A549 (cell line): ENCODE measurements around the gene TEKT3. TPM values are rescaled to one million over a fixed set of nuclear protein-coding genes. Genes with fewer than 3 reads are reported as not detected.
A peak's percentile ranks its signal among the peaks of the same experiment; 100 is the strongest.

Experiments used
- ATAC-seq, 2 experiments: fragments of 200-7000 bp in 1 of 2; fragments of >200 bp in 1 of 2; cut with Nextera tagmentation in 1 of 2; cut with Tn5 transposase in 1 of 2; 3 replicates each; pipeline versions ENCODE4 v1.8.0 to v1.9.1; 2018 to 2020; ENCODE audit warnings: mild to moderate bottlenecking in 1 of 2, moderate library complexity in 1 of 2
- CTCF ChIA-PET: fragments of 300-600 bp; sonication (Branson Sonifier 250); formaldehyde crosslinking; extraction: SDS; loops from one replicate; lab custom pipeline; 2021; ENCODE audit warnings: antibody characterized with exemption, inconsistent platforms; lab: Yijun Ruan, JAX
- POLR2A ChIA-PET: fragments of 350-600 bp; formaldehyde crosslinking; extraction: SDS; loops from one replicate; lab custom pipeline; 2021; ENCODE audit warnings: antibody characterized with exemption, inconsistent platforms; lab: Yijun Ruan, JAX
- DNase-seq, 2 experiments: peaks; one replicate each; pipeline versions ENCODE4 v3.0.0 to v3.0.0-alpha.2; 2011 to 2016; ENCODE audit warnings: low read depth in 1 of 2, low spot score in 1 of 2
- FAIRE-seq: peaks from 2 replicates; lab custom pipeline; 2011; peaks lifted over from hg19 to GRCh38; lab: Jason Lieb, UNC
- H3K27ac ChIP-seq, 2 experiments: fragments of >200 bp; sonication (Bioruptor Twin); formaldehyde crosslinking; 3 replicates each; pipeline ENCODE4 v1.5.1; 2016 to 2017
- H3K4me1 ChIP-seq: fragments of >200 bp; sonication (Bioruptor Twin); formaldehyde crosslinking; 3 replicates; pipeline ENCODE4 v1.6.1; 2016
- H3K4me2 ChIP-seq: fragments of >200 bp; sonication (Bioruptor Twin); formaldehyde crosslinking; 3 replicates; pipeline ENCODE4 v1.6.1; 2016
- H3K4me3 ChIP-seq: fragments of >200 bp; sonication (Bioruptor Twin); formaldehyde crosslinking; 3 replicates; pipeline ENCODE4 v1.5.1; 2016
- H3K9me3 ChIP-seq: fragments of >200 bp; sonication (Bioruptor Twin); formaldehyde crosslinking; 3 replicates; pipeline ENCODE4 v1.6.1; 2016
- CBX2 ChIP-seq: fragments of 200-600 bp; sonication (generic); IDR thresholded peaks from 2 replicates; pipeline ENCODE4 v1.6.1; 2016; ENCODE audit warnings: low read depth, mild to moderate bottlenecking, borderline replicate concordance
- CEBPB ChIP-seq, 2 experiments: fragments of >200 bp in 1 of 2; sonication (Bioruptor Twin) in 1 of 2; formaldehyde crosslinking in 1 of 2; IDR thresholded peaks; 2 replicates each; pipeline ENCODE4 v1.6.1; 2012 to 2016
- EHF ChIP-seq: fragments of 250-450 bp; sonication (Bioruptor Pico); IDR thresholded peaks from 2 replicates; pipeline ENCODE4 v1.5.0; 2020; ENCODE audit warnings: mild to moderate bottlenecking
- EHMT2 ChIP-seq: fragments of 200-600 bp; sonication (generic); IDR thresholded peaks from 2 replicates; pipeline ENCODE4 v1.6.1; 2016; ENCODE audit warnings: antibody characterized with exemption, low read depth, mild to moderate bottlenecking, moderate library complexity
- EP300 ChIP-seq, 2 experiments: fragments of >200 bp; sonication (Bioruptor Twin); formaldehyde crosslinking; IDR thresholded peaks; 2 replicates in 1 of 2; 3 replicates in 1 of 2; pipeline ENCODE4 v1.6.1; 2016 to 2017
- ESRRA ChIP-seq: fragments of 150-350 bp; IDR thresholded peaks from 2 replicates; pipeline ENCODE4 v1.6.1; 2014; ENCODE audit warnings: mild to moderate bottlenecking, low read length, borderline replicate concordance
- GATA3 ChIP-seq: IDR thresholded peaks from 2 replicates; pipeline ENCODE4 v1.6.1; 2012; ENCODE audit warnings: borderline replicate concordance
- HDAC2 ChIP-seq: fragments of 200-600 bp; sonication (generic); IDR thresholded peaks from 2 replicates; pipeline ENCODE4 v1.6.1; 2016
- HEYL ChIP-seq: fragments of 250-450 bp; sonication (Bioruptor Pico); IDR thresholded peaks from 2 replicates; pipeline ENCODE4 v1.8.0; 2021; ENCODE audit warnings: mild to moderate bottlenecking, moderate library complexity
- MAFK ChIP-seq: fragments of 450-650 bp; IDR thresholded peaks from 2 replicates; pipeline ENCODE4 v1.6.1; 2014; ENCODE audit not compliant: partially characterized antibody
- MAZ ChIP-seq: fragments of 150-350 bp; IDR thresholded peaks from 2 replicates; pipeline ENCODE4 v1.6.1; 2014; ENCODE audit warnings: antibody characterized with exemption, low read depth, low read length, borderline replicate concordance
- NFE2L2 ChIP-seq: fragments of 150-350 bp; conservative IDR thresholded peaks from 2 replicates; pipeline ENCODE4 v1.6.1; 2014; ENCODE audit warnings: low read length
- NR3C1 ChIP-seq: fragments of >200 bp; sonication (Bioruptor Twin); formaldehyde crosslinking; IDR thresholded peaks from 3 replicates; pipeline ENCODE4 v1.6.1; 2017
- POLR2A ChIP-seq: IDR thresholded peaks from 2 replicates; pipeline ENCODE4 v1.6.1; 2012; ENCODE audit warnings: mild to moderate bottlenecking, low read length
- RARB ChIP-seq: fragments of 250-450 bp; sonication (Bioruptor Pico); IDR thresholded peaks from 2 replicates; pipeline ENCODE4 v1.8.0; 2021; ENCODE audit warnings: mild to moderate bottlenecking, moderate library complexity
- RCOR1 ChIP-seq: fragments of 150-350 bp; IDR thresholded peaks from 2 replicates; pipeline ENCODE4 v1.6.1; 2014; ENCODE audit warnings: antibody characterized with exemption, low read length, low read depth
- RFX5 ChIP-seq: fragments of 450-650 bp; IDR thresholded peaks from 2 replicates; pipeline ENCODE4 v1.7.1; 2014; ENCODE audit warnings: antibody characterized with exemption, mild to moderate bottlenecking, moderate library complexity
- SMC3 ChIP-seq: fragments of >200 bp; sonication (Bioruptor Twin); formaldehyde crosslinking; IDR thresholded peaks from 3 replicates; pipeline ENCODE4 v1.6.1; 2018; ENCODE audit warnings: inconsistent platforms
- TP53 ChIP-seq: fragments of 250-450 bp; sonication (Bioruptor Pico); IDR thresholded peaks from 2 replicates; pipeline ENCODE4 v1.5.0; 2021; ENCODE audit warnings: mild to moderate bottlenecking, moderate library complexity
- ZC3H11A ChIP-seq: fragments of 450-650 bp; IDR thresholded peaks from 2 replicates; pipeline ENCODE4 v1.6.1; 2014; ENCODE audit warnings: antibody characterized with exemption, mild to moderate bottlenecking
- ZFP36 ChIP-seq: fragments of 450-650 bp; IDR thresholded peaks from 2 replicates; pipeline ENCODE4 v1.6.1; 2014; ENCODE audit warnings: borderline replicate concordance; ENCODE audit not compliant: partially characterized antibody
- WGBS: methylation state at CpG from one replicate; pipeline ENCODE4 v1.1.6; 2017; ENCODE audit errors: missing lambda C conversion rate; 5-methylcytosine and 5-hydroxymethylcytosine counted together
- polyA plus RNA-seq, 4 experiments: library from polyadenylated mRNA; depleted of rRNA in 3 of 4; stranded (reverse); fragments of >200 nt; fragmentation: RNase III in 1 of 4; extraction: RNeasy Plus Mini Kit Qiagen cat#74134 plus additional on column Dnase treatment in 1 of 4; gene quantifications; 2 replicates in 3 of 4; 3 replicates in 1 of 4; pipeline ENCODE4 v1.2.3, GENCODE V29; 2011 to 2017
- TF ChIP-seq, protein P1 (sequence below): fragments of >200 bp; sonication (Bioruptor Twin); formaldehyde crosslinking; IDR thresholded peaks from 3 replicates; pipeline ENCODE4 v1.5.1; 2016
- TF ChIP-seq, protein P2 (sequence below): IDR thresholded peaks from 2 replicates; pipeline ENCODE4 v1.6.1; 2012
- TF ChIP-seq, protein P3 (sequence below): fragments of 200-600 bp; sonication (generic); IDR thresholded peaks from 2 replicates; pipeline ENCODE4 v1.6.1; 2016; ENCODE audit warnings: antibody characterized with exemption, mild to moderate bottlenecking, moderate library complexity
- TF ChIP-seq, protein P4 (sequence below): IDR thresholded peaks from 2 replicates; pipeline ENCODE4 v1.6.1; 2012; ENCODE audit warnings: low read depth, borderline replicate concordance

TEKT3 gene
- polyA plus RNA-seq, 2 of the 4 experiments (the other 2 are of a cell fraction): 0.17 to 0.21 TPM

DNA sequence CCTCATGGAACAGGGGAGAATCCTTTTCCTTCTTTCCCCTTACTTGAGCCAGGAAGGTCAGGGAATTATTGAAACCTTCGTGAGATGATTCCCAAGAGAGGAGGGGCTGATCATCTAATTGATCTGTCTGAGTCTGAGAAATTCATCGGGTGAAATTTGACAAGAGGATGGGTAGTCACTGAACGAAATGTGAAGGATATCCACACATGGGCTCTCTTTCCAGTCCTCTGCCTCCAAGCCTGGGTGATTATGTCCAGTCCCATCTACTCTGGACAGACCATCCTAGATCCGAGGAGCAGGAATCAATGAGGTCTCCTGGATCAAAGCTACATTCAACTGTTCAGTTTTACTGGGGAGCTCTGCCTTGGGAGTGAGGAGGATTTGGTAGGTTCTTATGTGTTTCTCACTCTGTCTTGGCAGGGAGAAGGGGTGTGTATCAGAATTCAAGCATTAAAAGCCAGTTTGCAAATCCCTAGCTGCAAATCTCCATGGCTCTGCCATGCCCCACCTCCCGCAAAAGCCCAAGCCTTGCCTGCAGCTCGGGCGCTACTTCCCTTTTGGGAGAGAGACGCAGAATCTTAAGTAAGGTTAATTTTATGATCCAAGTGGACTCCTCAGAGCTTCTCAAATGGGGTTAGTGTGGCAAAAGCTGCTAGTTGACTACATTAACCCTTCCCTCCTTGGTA lies 47.1 kb upstream of the TEKT3 start:
- no peak overlapping the region for H3K4me3 ChIP-seq
- no peaks in the 10 kb centered on the region for H3K4me1 ChIP-seq
- TF ChIP-seq MAZ (no peak), EP300 (IDR thresholded peaks at IDR 0.05) (no peak), ZC3H11A (no peak), NFE2L2 (no peak), ESRRA (no peak), TP53 (CRISPR knock-in tag) (no peak), CEBPB (IDR thresholded peaks at IDR 0.05) (no peak), HDAC2 (no peak), SMC3 (no peak), EHMT2 (no peak), ZFP36 (no peak), RFX5 (no peak)
- TF ChIP-seq, protein P1, sequence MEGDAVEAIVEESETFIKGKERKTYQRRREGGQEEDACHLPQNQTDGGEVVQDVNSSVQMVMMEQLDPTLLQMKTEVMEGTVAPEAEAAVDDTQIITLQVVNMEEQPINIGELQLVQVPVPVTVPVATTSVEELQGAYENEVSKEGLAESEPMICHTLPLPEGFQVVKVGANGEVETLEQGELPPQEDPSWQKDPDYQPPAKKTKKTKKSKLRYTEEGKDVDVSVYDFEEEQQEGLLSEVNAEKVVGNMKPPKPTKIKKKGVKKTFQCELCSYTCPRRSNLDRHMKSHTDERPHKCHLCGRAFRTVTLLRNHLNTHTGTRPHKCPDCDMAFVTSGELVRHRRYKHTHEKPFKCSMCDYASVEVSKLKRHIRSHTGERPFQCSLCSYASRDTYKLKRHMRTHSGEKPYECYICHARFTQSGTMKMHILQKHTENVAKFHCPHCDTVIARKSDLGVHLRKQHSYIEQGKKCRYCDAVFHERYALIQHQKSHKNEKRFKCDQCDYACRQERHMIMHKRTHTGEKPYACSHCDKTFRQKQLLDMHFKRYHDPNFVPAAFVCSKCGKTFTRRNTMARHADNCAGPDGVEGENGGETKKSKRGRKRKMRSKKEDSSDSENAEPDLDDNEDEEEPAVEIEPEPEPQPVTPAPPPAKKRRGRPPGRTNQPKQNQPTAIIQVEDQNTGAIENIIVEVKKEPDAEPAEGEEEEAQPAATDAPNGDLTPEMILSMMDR: no peak
- TF ChIP-seq, all 56 proteins: peak for 0
- no peak for ATAC-seq
- POLR2A ChIA-PET: no interaction called here
- 47% methylated on average over 8 of the region's 8 CpGs for WGBS
- peaks cover 28% of the 10 kb centered on the region for H3K9me3 ChIP-seq
- DNase-seq: no peak
- no peak overlapping the region for H3K27ac ChIP-seq
- H3K4me2 ChIP-seq: no peak overlapping the region
- CTCF ChIA-PET: interaction anchor here (1.4 to 1.7 kb wide), 3 partner anchors 15 to 131 kb away, joined by 3 to 7 read pairs (median 5); no protein-coding TSS in a partner anchor
- FAIRE-seq: no peak

DNA sequence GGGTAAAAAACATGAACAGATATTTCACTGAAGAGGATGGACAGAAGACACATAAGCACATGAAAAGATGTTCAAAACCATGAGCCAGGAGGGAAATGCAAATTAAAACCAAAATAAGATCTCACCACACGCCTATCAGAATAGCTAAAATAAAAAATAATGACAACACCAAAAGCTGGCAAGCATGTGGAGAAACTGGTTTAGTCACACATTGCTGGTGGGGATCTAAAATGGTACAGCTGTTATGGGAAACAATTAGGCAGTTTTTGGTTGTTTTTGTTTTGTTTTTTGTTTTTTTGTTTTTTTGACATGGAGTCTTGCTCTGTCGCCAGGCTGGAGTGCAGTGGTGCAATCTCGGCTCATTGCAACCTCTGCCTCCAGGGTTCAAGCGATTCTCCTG lies 44.7 kb upstream of the TEKT3 start:
- CTCF ChIA-PET: interaction anchor here (1.4 kb wide), 1 partner anchor 117 kb away, joined by 3 read pairs; no protein-coding TSS in a partner anchor
- WGBS: 34% methylated on average over 4 of the region's 4 CpGs

More for the DNA sequence above, 44.7 kb upstream of the TEKT3 start:
- H3K4me2 ChIP-seq: no peak overlapping the region
- DNase-seq (no peak), ATAC-seq (no peak), FAIRE-seq (peak; percentile 73)
- TF ChIP-seq MAFK (no peak), POLR2A (no peak), CBX2 (no peak), HEYL (CRISPR knock-in tag) (no peak), RARB (CRISPR knock-in tag) (no peak), EHF (no peak), NR3C1 (no peak), EP300 (IDR thresholded peaks at IDR 0.05) (no peak), GATA3 (no peak), RCOR1 (no peak)
- TF ChIP-seq, protein P2, sequence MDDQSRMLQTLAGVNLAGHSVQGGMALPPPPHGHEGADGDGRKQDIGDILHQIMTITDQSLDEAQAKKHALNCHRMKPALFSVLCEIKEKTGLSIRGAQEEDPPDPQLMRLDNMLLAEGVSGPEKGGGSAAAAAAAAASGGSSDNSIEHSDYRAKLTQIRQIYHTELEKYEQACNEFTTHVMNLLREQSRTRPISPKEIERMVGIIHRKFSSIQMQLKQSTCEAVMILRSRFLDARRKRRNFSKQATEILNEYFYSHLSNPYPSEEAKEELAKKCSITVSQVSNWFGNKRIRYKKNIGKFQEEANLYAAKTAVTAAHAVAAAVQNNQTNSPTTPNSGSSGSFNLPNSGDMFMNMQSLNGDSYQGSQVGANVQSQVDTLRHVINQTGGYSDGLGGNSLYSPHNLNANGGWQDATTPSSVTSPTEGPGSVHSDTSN: no peak
- TF ChIP-seq, protein P3, sequence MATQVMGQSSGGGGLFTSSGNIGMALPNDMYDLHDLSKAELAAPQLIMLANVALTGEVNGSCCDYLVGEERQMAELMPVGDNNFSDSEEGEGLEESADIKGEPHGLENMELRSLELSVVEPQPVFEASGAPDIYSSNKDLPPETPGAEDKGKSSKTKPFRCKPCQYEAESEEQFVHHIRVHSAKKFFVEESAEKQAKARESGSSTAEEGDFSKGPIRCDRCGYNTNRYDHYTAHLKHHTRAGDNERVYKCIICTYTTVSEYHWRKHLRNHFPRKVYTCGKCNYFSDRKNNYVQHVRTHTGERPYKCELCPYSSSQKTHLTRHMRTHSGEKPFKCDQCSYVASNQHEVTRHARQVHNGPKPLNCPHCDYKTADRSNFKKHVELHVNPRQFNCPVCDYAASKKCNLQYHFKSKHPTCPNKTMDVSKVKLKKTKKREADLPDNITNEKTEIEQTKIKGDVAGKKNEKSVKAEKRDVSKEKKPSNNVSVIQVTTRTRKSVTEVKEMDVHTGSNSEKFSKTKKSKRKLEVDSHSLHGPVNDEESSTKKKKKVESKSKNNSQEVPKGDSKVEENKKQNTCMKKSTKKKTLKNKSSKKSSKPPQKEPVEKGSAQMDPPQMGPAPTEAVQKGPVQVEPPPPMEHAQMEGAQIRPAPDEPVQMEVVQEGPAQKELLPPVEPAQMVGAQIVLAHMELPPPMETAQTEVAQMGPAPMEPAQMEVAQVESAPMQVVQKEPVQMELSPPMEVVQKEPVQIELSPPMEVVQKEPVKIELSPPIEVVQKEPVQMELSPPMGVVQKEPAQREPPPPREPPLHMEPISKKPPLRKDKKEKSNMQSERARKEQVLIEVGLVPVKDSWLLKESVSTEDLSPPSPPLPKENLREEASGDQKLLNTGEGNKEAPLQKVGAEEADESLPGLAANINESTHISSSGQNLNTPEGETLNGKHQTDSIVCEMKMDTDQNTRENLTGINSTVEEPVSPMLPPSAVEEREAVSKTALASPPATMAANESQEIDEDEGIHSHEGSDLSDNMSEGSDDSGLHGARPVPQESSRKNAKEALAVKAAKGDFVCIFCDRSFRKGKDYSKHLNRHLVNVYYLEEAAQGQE: no peak
- TF ChIP-seq, protein P4, sequence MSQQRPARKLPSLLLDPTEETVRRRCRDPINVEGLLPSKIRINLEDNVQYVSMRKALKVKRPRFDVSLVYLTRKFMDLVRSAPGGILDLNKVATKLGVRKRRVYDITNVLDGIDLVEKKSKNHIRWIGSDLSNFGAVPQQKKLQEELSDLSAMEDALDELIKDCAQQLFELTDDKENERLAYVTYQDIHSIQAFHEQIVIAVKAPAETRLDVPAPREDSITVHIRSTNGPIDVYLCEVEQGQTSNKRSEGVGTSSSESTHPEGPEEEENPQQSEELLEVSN: no peak
- POLR2A ChIA-PET: no interaction called here
- H3K27ac ChIP-seq: no peak overlapping the region
- H3K4me3 ChIP-seq: no peak overlapping the region
- H3K4me1 ChIP-seq: peaks cover 8% of the 10 kb centered on the region; the same call in 2 of the 3 replicates
- peaks cover 28% of the 10 kb centered on the region for H3K9me3 ChIP-seq
